Activated CD8-positive, alpha-beta T cell treated with anti-CD3 and anti-CD28 coated beads, Interleukin-2, amount 10 ng/mL, durations not matched to agents 7 days and 5 days (primary cell): ENCODE data around the gene NOXA1. TPM values are rescaled to one million over a fixed set of nuclear protein-coding genes. Genes with fewer than 3 reads are reported as not detected.

ENCODE experiments used
- microRNA-seq: library from miRNA; unstranded; fragments of <30 nt; microRNA quantifications from one replicate; pipeline ENCODE4 v1.2.0, GENCODE V29; 2022
- total RNA-seq, 2 experiments: library from RNA; stranded (reverse); gene quantifications; one replicate each; pipeline ENCODE4 v1.2.3, GENCODE V29; 2021

Gene NOXA1
- total RNA-seq, 2 experiments from 2014 or later = 0.52 to 0.58 TPM

Small RNA genes lying within 50 kb of the gene (microRNA-seq; reads per million reads assigned to microRNA genes)
- not detected for gene MIR7114

Other genes with a start within 250 kb of the NOXA1 start
- 10 to 100 TPM; 60.2 to 64.1 TPM for gene ANAPC2, start 234.8 kb upstream of the NOXA1 start, total RNA-seq
- gene SSNA1, start 234.7 kb upstream of the NOXA1 start, total RNA-seq = 10 to 100 TPM; 88.2 to 90.0 TPM
- 10 to 100 TPM; 10.9 to 12.0 TPM for gene TPRN, start 222.7 kb upstream of the NOXA1 start, total RNA-seq
- gene TMEM203, start 217.7 kb upstream of the NOXA1 start, total RNA-seq = 10 to 100 TPM; 34.6 to 36.6 TPM
- 10 to 100 TPM; 44.7 to 45.5 TPM for gene NDOR1, start 217.7 kb upstream of the NOXA1 start, total RNA-seq
- gene RNF208, start 201.2 kb upstream of the NOXA1 start, total RNA-seq = 1 to 10 TPM; 3.6 to 4.5 TPM
- gene CYSRT1, start 198.2 kb upstream of the NOXA1 start, total RNA-seq = under 1 TPM; 0.42 to 0.50 TPM
- gene RNF224, start 195.9 kb upstream of the NOXA1 start, total RNA-seq = not detected
- gene SLC34A3, start 192.5 kb upstream of the NOXA1 start, total RNA-seq = not detected
- 100 to 1,000 TPM; 417 to 432 TPM for gene TUBB4B, start 182.1 kb upstream of the NOXA1 start, total RNA-seq
- gene STPG3, start 172.1 kb upstream of the NOXA1 start, total RNA-seq = not detected
- gene NELFB, start 168.1 kb upstream of the NOXA1 start, total RNA-seq = 10 to 100 TPM; 68.6 to 68.8 TPM
- gene TOR4A, start 145.7 kb upstream of the NOXA1 start, total RNA-seq = 1 to 10 TPM; 6.6 to 7.0 TPM
- 1 to 10 TPM; 1.4 to 1.5 TPM for gene NRARP, start 121.1 kb upstream of the NOXA1 start, total RNA-seq
- 10 to 100 TPM in 1 of 2 experiments, 1 to 10 TPM in 1; 10.0 to 10.9 TPM for gene EXD3, start 231 bp upstream of the NOXA1 start, total RNA-seq
- not detected for gene ENTPD8, start 18.0 kb downstream of the NOXA1 start, total RNA-seq
- gene NSMF, start 35.9 kb downstream of the NOXA1 start, total RNA-seq = 10 to 100 TPM; 55.0 to 59.0 TPM
- 1 to 10 TPM; 3.4 to 3.7 TPM for gene PNPLA7, start 127.0 kb downstream of the NOXA1 start, total RNA-seq
- 10 to 100 TPM; 51.4 to 55.5 TPM for gene MRPL41, start 128.5 kb downstream of the NOXA1 start, total RNA-seq
- gene DPH7, start 155.5 kb downstream of the NOXA1 start, total RNA-seq = 10 to 100 TPM; 36.8 to 37.1 TPM
- gene ZMYND19, start 167.1 kb downstream of the NOXA1 start, total RNA-seq = 10 to 100 TPM; 35.4 to 38.3 TPM
- gene ARRDC1, start 182.3 kb downstream of the NOXA1 start, total RNA-seq = 10 to 100 TPM; 42.3 to 45.1 TPM
- gene EHMT1, start 195.6 kb downstream of the NOXA1 start, total RNA-seq = 100 to 1,000 TPM; 112 to 115 TPM